DMS153 (cell line): ENCODE results near the gene TRMT1L.
A peak's percentile ranks its signal among the peaks of the same experiment; 100 is the strongest.

Experiments used
- DNase-seq: peaks from one replicate; lab custom pipeline; 2025; lab: John Stamatoyannopoulos, UW

The TRMT1L gene

GRCh38 chr1:185129708-185130107 lies 27.0 kb downstream of the TRMT1L start:
- DNase-seq, result no peak

- no peak for DNase-seq
Observed at GRCh38 chr1:185112356-185112755, 44.4 kb downstream of the TRMT1L start.

GRCh38 chr1:185111873-185112272 lies 44.9 kb downstream of the TRMT1L start:
- DNase-seq, result no peak

GRCh38 chr1:185110145-185110544 lies 46.6 kb downstream of the TRMT1L start:
- DNase-seq, result no peak

GRCh38 chr1:185108321-185108720 lies 48.4 kb downstream of the TRMT1L start:
- no peak for DNase-seq

DNA sequence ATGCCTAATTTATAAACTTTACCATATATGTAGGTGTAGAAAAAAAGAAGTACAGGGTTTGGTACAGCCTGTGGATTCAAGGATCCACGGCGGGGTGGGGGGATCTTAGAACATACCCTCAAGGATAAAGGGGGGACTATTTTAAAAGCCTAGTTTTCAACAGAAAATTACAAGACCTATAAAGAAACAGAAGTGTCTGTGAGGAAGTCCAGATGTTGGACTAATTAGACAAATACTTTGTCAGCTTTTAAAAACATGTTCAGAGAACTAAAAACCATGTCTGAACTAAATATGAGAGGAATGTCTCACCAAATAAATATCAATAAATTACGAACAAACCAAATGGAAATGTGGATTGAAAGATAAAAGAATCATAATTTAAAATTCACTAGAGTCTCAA lies 51.6 kb downstream of the TRMT1L start:
- DNase-seq, result no peak

- DNase-seq, result no peak
Observed at GRCh38 chr1:185104083-185104482, 52.7 kb downstream of the TRMT1L start.

DNA sequence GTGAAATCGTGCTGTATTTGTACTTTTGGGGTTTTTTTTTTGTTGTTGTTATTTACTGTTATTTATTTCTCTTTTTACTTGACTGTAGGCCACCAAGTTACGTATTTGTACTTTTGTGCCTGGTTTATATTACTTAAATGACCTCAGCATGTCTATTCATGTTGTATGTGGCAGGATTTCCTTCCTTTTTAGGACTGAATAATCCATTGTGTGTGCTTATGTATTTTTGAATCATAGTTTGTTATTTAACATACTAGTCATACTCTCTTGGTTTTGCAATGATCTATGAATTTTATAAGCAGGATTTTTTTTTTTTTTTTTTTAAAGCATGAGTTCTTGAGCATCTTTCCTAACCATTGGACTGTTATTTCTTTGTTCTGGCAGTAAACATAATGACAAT lies 60.2 kb downstream of the TRMT1L start:
- DNase-seq, result no peak

DNA sequence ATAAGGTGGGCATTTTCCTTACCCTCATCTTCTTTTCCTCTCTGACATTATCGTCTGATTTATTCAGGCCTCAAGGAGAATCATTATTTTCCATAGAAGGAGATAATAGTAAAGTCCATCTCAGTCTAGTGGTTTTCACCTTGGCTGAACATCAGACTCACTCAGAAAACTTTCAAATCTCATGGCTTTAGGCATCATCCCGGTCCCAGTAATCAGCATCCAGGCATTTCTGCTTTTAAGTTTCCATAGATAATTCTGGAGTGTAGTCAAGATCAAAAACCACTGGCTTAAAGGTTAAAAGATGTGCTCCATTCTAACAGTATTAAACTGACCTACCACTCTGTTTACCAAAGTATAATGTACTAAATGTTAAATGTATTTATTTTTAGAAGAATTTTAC lies 62.0 kb downstream of the TRMT1L start:
- no peak for DNase-seq

GRCh38 chr1:185091480-185091879 lies 65.3 kb downstream of the TRMT1L start:
- DNase-seq, result peak; percentile 43

DNA sequence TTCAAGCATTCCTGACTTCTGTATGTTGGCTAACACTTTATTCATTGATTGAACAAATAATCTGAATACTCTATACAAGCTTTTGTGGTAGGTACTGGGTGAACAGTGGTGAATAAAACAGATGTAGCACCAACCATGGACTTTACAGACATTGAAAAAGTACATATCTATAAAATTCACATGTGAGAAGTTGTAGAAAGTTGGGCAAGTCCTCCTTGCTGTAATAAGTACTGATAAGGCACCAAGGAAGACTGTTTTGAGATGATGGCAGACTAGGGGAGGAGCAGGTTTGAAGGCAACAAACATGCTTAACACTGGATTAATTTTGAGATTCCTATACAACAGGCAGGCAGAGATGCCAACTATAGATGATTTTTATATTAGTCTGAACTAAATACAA lies 69.0 kb downstream of the TRMT1L start:
- DNase-seq, result no peak

DNA sequence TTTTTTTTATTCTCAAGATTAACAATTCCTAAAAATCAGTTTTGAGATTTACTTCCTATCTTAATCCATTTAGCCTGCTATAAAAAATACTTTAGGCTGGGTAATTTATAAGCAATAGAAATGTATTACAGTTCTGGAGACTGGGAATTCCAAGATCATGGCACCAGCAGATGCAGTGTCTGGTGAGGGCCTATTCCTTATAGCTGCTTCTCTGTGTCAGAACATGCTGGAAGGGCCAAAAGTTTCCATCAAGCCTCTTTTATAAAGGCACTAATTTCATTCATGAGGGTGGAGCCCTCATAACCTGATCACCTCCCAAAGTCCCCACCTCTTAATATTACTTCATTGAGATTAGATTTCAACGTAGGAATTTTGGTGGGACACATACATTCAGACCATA lies 69.7 kb downstream of the TRMT1L start:
- DNase-seq, result no peak

DNA sequence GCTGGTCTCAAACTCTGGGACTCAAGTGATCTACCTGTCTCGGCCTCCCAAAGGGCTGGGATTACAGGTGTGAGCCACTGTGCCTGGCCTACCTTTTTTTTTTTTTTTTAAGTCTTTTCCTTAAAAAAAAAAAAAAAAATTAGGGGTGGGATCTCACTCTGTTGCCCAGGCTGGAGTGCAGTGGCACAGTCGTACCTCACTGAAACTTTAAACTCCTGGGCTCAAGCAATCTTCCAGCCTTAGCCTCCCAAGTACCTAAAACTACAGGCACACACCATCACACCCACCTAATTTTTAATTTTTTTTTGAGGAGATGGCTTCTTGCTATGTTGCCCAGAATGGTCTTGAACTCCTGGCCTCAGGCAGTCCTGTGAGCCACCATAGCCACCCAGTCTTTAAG lies 72.9 kb downstream of the TRMT1L start:
- no peak for DNase-seq

DNA sequence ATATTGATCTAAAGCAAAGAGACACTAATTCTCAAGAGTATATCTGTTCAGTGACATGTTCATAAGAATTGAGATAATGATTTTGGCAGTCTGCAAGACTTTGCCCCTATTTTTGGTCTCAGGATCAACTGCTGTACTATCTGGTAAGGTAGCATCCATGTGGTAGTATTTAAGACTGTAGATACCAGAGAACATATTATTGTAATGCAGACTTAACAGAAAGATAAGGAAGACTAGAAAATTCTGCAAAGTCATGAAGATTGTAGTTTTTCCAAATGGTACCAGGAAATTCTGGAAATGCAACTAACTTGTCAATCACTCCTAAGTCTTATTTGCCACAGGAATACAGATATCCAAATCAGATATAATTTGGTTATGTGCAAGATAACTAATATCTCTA lies 76.3 kb downstream of the TRMT1L start:
- no peak for DNase-seq

- DNase-seq, result no peak
Observed at GRCh38 chr1:185077374-185077773, 79.4 kb downstream of the TRMT1L start.

DNA sequence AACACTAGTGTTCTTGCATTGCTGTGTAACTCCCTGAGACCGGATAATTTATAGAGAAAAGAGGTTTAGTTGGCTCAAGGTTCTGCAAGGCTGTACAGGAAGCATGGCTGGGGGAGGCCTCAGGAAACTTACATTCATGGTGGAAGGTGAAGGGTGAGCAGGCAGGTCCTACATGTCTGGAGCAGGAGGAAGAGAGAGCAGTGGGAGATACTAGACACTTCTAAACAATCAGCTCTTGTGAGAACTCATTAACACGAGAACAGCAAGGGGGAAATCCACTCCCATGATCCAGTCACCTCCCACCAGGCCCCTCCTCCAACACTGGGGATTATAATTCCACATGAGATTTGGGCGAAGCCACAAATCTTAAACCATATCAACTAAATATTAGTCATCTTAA lies 81.3 kb downstream of the TRMT1L start:
- DNase-seq, result no peak

DNA sequence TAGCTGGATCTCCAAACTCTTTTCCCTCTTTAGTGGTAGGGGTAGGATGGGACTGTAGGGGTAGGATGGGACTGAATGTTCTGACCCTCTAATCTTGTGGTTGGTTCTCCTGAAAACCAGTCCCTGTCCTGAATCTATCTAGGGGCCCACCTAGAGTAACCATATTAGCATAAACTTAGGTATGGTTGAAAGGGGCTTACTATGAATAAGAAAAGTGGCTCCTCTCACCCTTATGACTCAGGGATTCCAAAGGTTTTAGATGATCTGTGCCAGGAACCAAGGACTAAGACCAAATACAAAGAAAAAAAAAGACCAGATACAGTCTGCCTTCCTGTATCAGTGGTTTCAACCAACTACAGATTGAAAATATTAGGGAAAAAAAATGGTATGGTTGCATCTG lies 82.4 kb downstream of the TRMT1L start:
- no peak for DNase-seq

- DNase-seq, result no peak
Observed at GRCh38 chr1:185073725-185074124, 83.0 kb downstream of the TRMT1L start.

GRCh38 chr1:185070051-185070450 lies 86.7 kb downstream of the TRMT1L start:
- DNase-seq, result no peak

GRCh38 chr1:185069202-185069772 lies 87.5 kb downstream of the TRMT1L start:
- no peak for DNase-seq

DNA sequence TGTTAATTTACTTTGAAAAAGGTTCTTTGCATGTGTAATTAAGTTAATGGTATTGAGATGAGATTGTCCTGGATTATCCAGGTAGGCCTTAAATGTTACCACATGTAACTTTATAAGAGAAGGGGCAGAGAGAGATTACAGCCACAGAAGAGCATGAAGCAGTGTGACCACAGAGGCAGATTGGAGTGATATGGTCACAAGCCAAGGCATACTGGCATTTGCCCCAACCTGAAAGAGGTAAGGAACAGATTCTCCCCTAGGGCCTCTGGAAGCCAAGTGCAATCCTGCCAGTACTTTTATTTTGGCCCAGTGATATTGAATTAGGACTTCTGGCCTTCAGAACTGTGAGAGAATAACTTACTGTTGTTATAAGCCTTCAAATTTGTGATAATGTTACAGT lies 88.4 kb downstream of the TRMT1L start:
- no peak for DNase-seq
